HepG2 (cell line): ENCODE data around the gene DNMBP. TPM values are rescaled to one million over a fixed set of nuclear protein-coding genes. Genes with fewer than 3 reads are reported as not detected.

Source experiments
- ATAC-seq: fragments of 200-7000 bp; cut with Tn5 transposase; 3 replicates; pipeline ENCODE4 v1.9.1; 2020; ENCODE audit warnings: mild to moderate bottlenecking, moderate library complexity
- BruUV-seq: library from RNA; stranded (reverse); fragments of 400-500 nt; replicated peaks from 2 replicates; lab custom pipeline; 2021; lab: Mats Ljungman, UMichigan
- CTCF ChIA-PET: fragments of 300-600 bp; formaldehyde crosslinking; extraction: SDS; loops from one replicate; lab custom pipeline; 2021; ENCODE audit warnings: low total read pairs, inconsistent platforms, low intra/inter-chr PET ratio; lab: Yijun Ruan, JAX
- POLR2A ChIA-PET: fragments of 350-600 bp; sonication (Branson Sonifier 250); formaldehyde crosslinking; loops from one replicate; lab custom pipeline; 2020; ENCODE audit warnings: antibody characterized with exemption, inconsistent platforms; lab: Yijun Ruan, JAX
- DNase-seq: peaks from one replicate; pipeline ENCODE4 v3.0.0-alpha.2; 2015; ENCODE audit warnings: low spot score
- FAIRE-seq: peaks from 3 replicates; lab custom pipeline; 2011; peaks lifted over from hg19 to GRCh38; lab: Jason Lieb, UNC
- H2AFZ ChIP-seq: one replicate; pipeline ENCODE4 v1.6.1; 2011; ENCODE audit warnings: low read length, inconsistent platforms
- H3K27ac ChIP-seq: fragments of 300-600 bp; 3 replicates; pipeline ENCODE4 v1.8.0; 2011; ENCODE audit warnings: mixed run types, mild to moderate bottlenecking, mixed read lengths, low read length, inconsistent platforms; ENCODE audit not compliant: insufficient read depth; ENCODE audit errors: extremely low read length
- H3K27me3 ChIP-seq, 2 experiments: fragments of 200-600 bp in 1 of 2; 2 replicates in 1 of 2; 3 replicates in 1 of 2; pipeline versions ENCODE4 v1.6.0 to v1.8.0; 2011; ENCODE audit warnings: low read length in 2 of 2, mild to moderate bottlenecking in 2 of 2, moderate library complexity in 2 of 2, inconsistent platforms in 1 of 2; ENCODE audit not compliant: insufficient read depth in 2 of 2, control insufficient read depth in 1 of 2
- H3K36me3 ChIP-seq, 2 experiments: fragments of 200-600 bp in 1 of 2; replicated peaks in 1 of 2; 2 replicates in 1 of 2; 3 replicates in 1 of 2; pipeline versions ENCODE4 v1.5.1 to v1.8.0; 2011; ENCODE audit warnings: low read length in 2 of 2, inconsistent platforms in 1 of 2; ENCODE audit not compliant: insufficient read depth in 2 of 2, control insufficient read depth in 1 of 2
- H3K4me1 ChIP-seq: 2 replicates; pipeline ENCODE4 v1.5.1; 2012; ENCODE audit warnings: low read length, inconsistent platforms; ENCODE audit not compliant: insufficient read depth
- H3K4me2 ChIP-seq: 2 replicates; pipeline ENCODE4 v1.6.0; 2011; ENCODE audit warnings: low read depth, low read length, inconsistent platforms
- H3K4me3 ChIP-seq, 3 experiments: fragments of 200-600 bp in 1 of 3; sonication (generic), shearing (Covaris generic) in 1 of 3; replicated peaks in 1 of 3; 2 replicates each; pipeline ENCODE4 v1.5.1; 2011 to 2016; ENCODE audit warnings: low read length in 3 of 3, inconsistent platforms in 2 of 3, low read depth in 2 of 3, mild to moderate bottlenecking in 2 of 3, control low read depth in 1 of 3, mixed read lengths in 1 of 3; ENCODE audit not compliant: insufficient read depth in 1 of 3
- H3K79me2 ChIP-seq: one replicate; pipeline ENCODE4 v1.6.1; 2011; ENCODE audit warnings: low read length, inconsistent platforms; ENCODE audit not compliant: insufficient read depth
- H3K9ac ChIP-seq: 2 replicates; pipeline ENCODE4 v1.6.0; 2011; ENCODE audit warnings: mild to moderate bottlenecking, low read depth, low read length, inconsistent platforms; ENCODE audit not compliant: insufficient read depth
- H3K9me3 ChIP-seq: 2 replicates; pipeline ENCODE4 v1.5.1; 2012; ENCODE audit warnings: mild to moderate bottlenecking, low read length
- H4K20me1 ChIP-seq: 2 replicates; pipeline ENCODE4 v1.6.0; 2011; ENCODE audit warnings: inconsistent platforms, mild to moderate bottlenecking, low read length, moderate library complexity; ENCODE audit not compliant: insufficient read depth
- AKAP8 ChIP-seq: sonication (generic); formaldehyde crosslinking; IDR thresholded peaks from 2 replicates; pipeline ENCODE4 v1.5.1; 2020; ENCODE audit warnings: mild to moderate bottlenecking, missing genetic modification reagents
- ARNTL ChIP-seq: sonication (generic); formaldehyde crosslinking; IDR thresholded peaks from 2 replicates; pipeline ENCODE4 v1.4.0; 2020; ENCODE audit warnings: mild to moderate bottlenecking, missing genetic modification reagents
- ELF4 ChIP-seq: sonication (generic); formaldehyde crosslinking; IDR thresholded peaks from 2 replicates; pipeline ENCODE4 v1.5.0; 2020; ENCODE audit warnings: missing genetic modification reagents, mild to moderate bottlenecking, moderate library complexity, borderline replicate concordance
- FOXC1 ChIP-seq: sonication (generic); formaldehyde crosslinking; IDR thresholded peaks from 2 replicates; pipeline ENCODE4 v1.8.0; 2022; ENCODE audit warnings: mild to moderate bottlenecking, missing genetic modification reagents, borderline replicate concordance
- GTF3A ChIP-seq: sonication (generic); formaldehyde crosslinking; conservative IDR thresholded peaks from 2 replicates; pipeline ENCODE4 v1.4.0; 2020; ENCODE audit warnings: mild to moderate bottlenecking, missing genetic modification reagents
- MAFF ChIP-seq: IDR thresholded peaks from 2 replicates; pipeline ENCODE4 v1.6.1; 2011; ENCODE audit warnings: low read depth, low read length, improper control_type of control experiment
- MTA3 ChIP-seq: sonication (generic); formaldehyde crosslinking; IDR thresholded peaks from 2 replicates; pipeline ENCODE4 v1.4.0; 2020; ENCODE audit warnings: missing genetic modification reagents
- NFE2L2 ChIP-seq: fragments of 150-350 bp; IDR thresholded peaks from 2 replicates; pipeline ENCODE4 v1.6.1; 2014; ENCODE audit warnings: low read length
- NR2F6 ChIP-seq, 2 experiments: IDR thresholded peaks; 2 replicates each; pipeline ENCODE4 v1.6.1; 2016; ENCODE audit warnings: antibody characterized with exemption in 1 of 2, mild to moderate bottlenecking in 1 of 2
- RELA ChIP-seq: sonication (generic); formaldehyde crosslinking; IDR thresholded peaks from 2 replicates; pipeline ENCODE4 v1.4.0; 2020; ENCODE audit warnings: missing genetic modification reagents
- ZBTB7A ChIP-seq: sonication (generic); formaldehyde crosslinking; IDR thresholded peaks from 2 replicates; pipeline ENCODE4 v1.8.0; 2022; ENCODE audit warnings: mild to moderate bottlenecking, missing genetic modification reagents
- ZFP36L2 ChIP-seq: sonication (generic); formaldehyde crosslinking; IDR thresholded peaks from 2 replicates; pipeline ENCODE4 v1.4.0; 2020; ENCODE audit warnings: missing genetic modification reagents
- ZMAT3 ChIP-seq: sonication (generic); formaldehyde crosslinking; conservative IDR thresholded peaks from 2 replicates; pipeline ENCODE4 v1.7.0; 2021; ENCODE audit warnings: missing genetic modification reagents
- ZNF232 ChIP-seq: sonication (generic); formaldehyde crosslinking; IDR thresholded peaks from 2 replicates; pipeline ENCODE4 v1.4.0; 2020; ENCODE audit warnings: missing genetic modification reagents, borderline replicate concordance
- ZNF510 ChIP-seq: sonication (generic); formaldehyde crosslinking; IDR thresholded peaks from 2 replicates; pipeline ENCODE4 v1.4.0; 2020; ENCODE audit warnings: low read depth, mild to moderate bottlenecking, missing genetic modification reagents
- ZNF556 ChIP-seq: sonication (generic); formaldehyde crosslinking; IDR thresholded peaks from 2 replicates; pipeline ENCODE4 v1.4.0; 2020; ENCODE audit warnings: mild to moderate bottlenecking, missing genetic modification reagents, borderline replicate concordance
- ZNF567 ChIP-seq: sonication (generic); formaldehyde crosslinking; IDR thresholded peaks from 2 replicates; pipeline ENCODE4 v1.8.1; 2023; ENCODE audit warnings: mild to moderate bottlenecking, missing genetic modification reagents, borderline replicate concordance
- WGBS: methylation state at CpG from one replicate; pipeline ENCODE4 v1.1.6; 2017; ENCODE audit warnings: low lambda C conversion rate; 5-methylcytosine and 5-hydroxymethylcytosine counted together
- in situ Hi-C: cut with HindIII; loops from 2 replicates; pipeline ENCODE4 v1.10.0; 2017; ENCODE audit warnings: low pct_unique_long_range_greater_than_20kb; ENCODE audit not compliant: extremely low pct_ligation_motif_present
- intact Hi-C: fragments of 100-400 bp; cut with micrococcal nuclease; formaldehyde crosslinking; loops from one replicate; pipeline ENCODE4 v1.10.0; 2022; ENCODE audit not compliant: unreplicated experiment
- polyA plus RNA-seq, 8 experiments: library from polyadenylated mRNA; depleted of rRNA in 3 of 8; stranded (reverse) in 7 of 8; unstranded in 1 of 8; fragments of >200 nt; fragmentation: Illumina TruSeq in 4 of 8; extraction: Trizol in 4 of 8; gene quantifications; 2 replicates each; pipeline versions ENCODE4 v1.2.1 to v1.2.3, GENCODE V29; 2011 to 2016; ENCODE audit warnings: low read depth in 4 of 8, missing spikeins in 1 of 8, mixed read lengths in 1 of 8; ENCODE audit not compliant: insufficient read depth in 1 of 8
- total RNA-seq, 5 experiments: library from RNA; depleted of rRNA; stranded (reverse); fragments of >200 nt; fragmentation: Illumina TruSeq; extraction: Trizol; gene quantifications; 2 replicates each; pipeline ENCODE4 v1.2.3, GENCODE V29; 2016; ENCODE audit warnings: low read depth in 1 of 5

The DNMBP gene
- total and polyA plus RNA-seq, 2 of the 13 experiments (the other 11 are each of a cell fraction or from before 2014, with no cell fraction given) = 3.6 to 6.3 TPM

DNA sequence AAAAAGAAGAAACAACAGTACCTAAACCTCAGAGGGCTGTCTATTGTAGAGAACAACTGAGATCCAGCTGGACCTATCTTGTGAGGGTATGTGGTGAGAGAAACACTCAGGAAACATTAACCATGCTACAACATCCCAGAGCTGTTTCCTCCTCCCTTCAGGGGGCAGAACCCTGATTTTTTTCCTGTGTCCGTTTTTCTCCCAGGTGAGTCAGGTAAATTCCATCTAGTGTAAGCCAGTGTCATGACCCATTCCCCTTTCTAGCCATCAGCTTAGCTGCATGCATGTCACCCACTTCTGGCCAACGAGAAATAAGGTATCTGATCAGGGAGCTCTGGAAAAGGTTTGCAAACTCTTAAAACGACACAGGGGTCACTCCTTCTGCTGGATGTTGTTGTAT is 103.8 kb downstream of the DNMBP start:
- ChIA-PET POLR2A (no interaction called here), CTCF (no interaction called here)
- no peak overlapping the region for H3K9ac ChIP-seq
- peaks cover 26 to 44% of the 10 kb centered on the region in 2 experiments for H3K36me3 ChIP-seq
- in situ Hi-C loops (no loop called here), intact Hi-C loops (no loop called here)
- H3K9me3 ChIP-seq = no peaks in the 10 kb centered on the region
- H3K4me3 ChIP-seq = no peak overlapping the region
- H3K4me1 ChIP-seq = no peaks in the 10 kb centered on the region
- H3K79me2 ChIP-seq = no peaks in the 10 kb centered on the region
- no peaks in the 10 kb centered on the region for H3K27me3 ChIP-seq
- no peak for FAIRE-seq
- 92% methylated on average over 3 of the region's 3 CpGs for WGBS
- H3K27ac ChIP-seq = no peak overlapping the region
- H3K4me2 ChIP-seq = no peak overlapping the region
- H4K20me1 ChIP-seq = no peaks in the 10 kb centered on the region
- H2AFZ ChIP-seq = no peak overlapping the region
- TF ChIP-seq NFE2L2 (no peak), ZMAT3 (CRISPR knock-in tag) (no peak), MAFF (no peak), ELF4 (CRISPR knock-in tag) (no peak), ZNF510 (CRISPR knock-in tag) (no peak), FOXC1 (CRISPR knock-in tag) (no peak), ZNF556 (CRISPR knock-in tag) (no peak), ZFP36L2 (CRISPR knock-in tag) (no peak), ZBTB7A (CRISPR knock-in tag) (no peak), NR2F6 (IDR thresholded peaks at IDR 0.05) (no peak), NR2F6 (CRISPR knock-in tag; IDR thresholded peaks at IDR 0.05) (no peak), RELA (CRISPR knock-in tag) (no peak), ZNF567 (CRISPR knock-in tag) (no peak), ARNTL (no peak), AKAP8 (CRISPR knock-in tag) (no peak), GTF3A (no peak), ZNF232 (CRISPR knock-in tag) (no peak), MTA3 (CRISPR knock-in tag) (no peak)
- ATAC-seq = no peak
- no peak for DNase-seq
- BruUV-seq = no TSS peak
